Stimulated activated CD4-positive, alpha-beta T cell treated with anti-CD3 and anti-CD28 coated beads, Interleukin-4, amount 100 ng/mL, for 4 hours (primary cell): ENCODE data around the gene SVIL.
"Not testable (repeated sequence)": the region's sequence is repeated elsewhere in the genome, so short reads cannot be mapped to it uniquely, and the experiment has no call there.

Experiments
- DNase-seq, 2 experiments: peaks; one replicate each; pipeline ENCODE4 v3.0.0-alpha.2; 2020

SVIL gene

GRCh38 chr10:29596826-29597225, 37.9 kb downstream of the SVIL start:
- DNase-seq: no peak

GRCh38 chr10:29596356-29596755, 38.4 kb downstream of the SVIL start:
- no peak for DNase-seq

- DNase-seq: no peak
Observed at GRCh38 chr10:29595636-29596225, 39.0 kb downstream of the SVIL start.

DNA sequence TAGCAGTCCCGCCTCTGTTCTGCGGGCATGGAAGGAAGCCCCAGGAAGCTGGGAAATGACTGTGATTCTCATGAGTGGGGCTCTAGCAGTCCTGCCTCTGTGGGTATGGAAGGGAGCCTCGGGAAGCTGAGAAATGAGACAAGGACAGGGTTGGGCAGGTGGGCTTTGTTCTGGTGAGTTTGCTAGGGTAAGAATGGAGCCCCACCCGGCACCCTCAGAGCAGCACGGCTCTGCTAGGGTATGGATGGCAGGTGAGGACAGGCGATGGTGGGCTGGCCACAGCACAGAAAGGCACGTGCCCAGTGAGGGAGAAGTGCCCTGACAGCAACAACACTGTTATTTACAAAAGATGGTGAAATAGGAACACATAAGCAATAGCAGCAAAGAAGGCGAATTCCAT, 39.6 kb downstream of the SVIL start:
- no peak for DNase-seq

GRCh38 chr10:29591651-29591968, 43.2 kb downstream of the SVIL start:
- DNase-seq: no peak

DNA sequence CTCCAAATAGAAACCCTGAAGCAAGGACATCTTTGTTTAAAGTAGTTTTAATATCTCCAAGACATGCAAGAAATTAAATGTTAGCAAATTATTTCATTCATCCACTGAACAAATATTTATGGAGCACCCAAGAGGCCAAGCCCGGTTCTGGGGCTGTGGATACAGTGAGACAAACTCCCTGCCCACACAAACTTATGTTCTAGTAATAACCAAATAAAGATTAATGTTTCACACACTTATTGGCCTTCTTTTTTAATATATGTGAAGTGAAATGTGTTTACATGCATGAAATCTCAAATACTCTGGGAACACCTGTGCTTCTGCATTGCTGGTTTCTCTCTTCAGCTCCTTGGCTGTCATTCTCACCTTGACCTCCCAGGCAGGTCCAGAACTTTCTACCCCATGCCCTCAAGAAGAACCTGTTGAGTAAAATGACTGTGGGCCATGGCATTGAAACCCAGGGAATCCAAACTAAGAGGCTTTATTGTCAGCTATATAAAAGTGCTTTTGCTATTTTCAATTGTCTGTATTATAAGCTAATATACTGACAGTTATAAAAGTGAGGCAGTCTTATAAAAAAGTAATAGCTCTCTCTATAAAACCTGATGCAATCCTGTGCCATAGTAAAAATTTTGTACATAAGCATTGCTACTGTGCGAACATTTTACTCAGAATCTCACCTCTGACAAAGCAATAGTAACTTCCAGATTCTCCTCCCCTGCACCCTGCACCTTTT, 43.7 kb downstream of the SVIL start:
- no peak for DNase-seq

GRCh38 chr10:29588629-29589421, 45.9 kb downstream of the SVIL start:
- no peak for DNase-seq

DNA sequence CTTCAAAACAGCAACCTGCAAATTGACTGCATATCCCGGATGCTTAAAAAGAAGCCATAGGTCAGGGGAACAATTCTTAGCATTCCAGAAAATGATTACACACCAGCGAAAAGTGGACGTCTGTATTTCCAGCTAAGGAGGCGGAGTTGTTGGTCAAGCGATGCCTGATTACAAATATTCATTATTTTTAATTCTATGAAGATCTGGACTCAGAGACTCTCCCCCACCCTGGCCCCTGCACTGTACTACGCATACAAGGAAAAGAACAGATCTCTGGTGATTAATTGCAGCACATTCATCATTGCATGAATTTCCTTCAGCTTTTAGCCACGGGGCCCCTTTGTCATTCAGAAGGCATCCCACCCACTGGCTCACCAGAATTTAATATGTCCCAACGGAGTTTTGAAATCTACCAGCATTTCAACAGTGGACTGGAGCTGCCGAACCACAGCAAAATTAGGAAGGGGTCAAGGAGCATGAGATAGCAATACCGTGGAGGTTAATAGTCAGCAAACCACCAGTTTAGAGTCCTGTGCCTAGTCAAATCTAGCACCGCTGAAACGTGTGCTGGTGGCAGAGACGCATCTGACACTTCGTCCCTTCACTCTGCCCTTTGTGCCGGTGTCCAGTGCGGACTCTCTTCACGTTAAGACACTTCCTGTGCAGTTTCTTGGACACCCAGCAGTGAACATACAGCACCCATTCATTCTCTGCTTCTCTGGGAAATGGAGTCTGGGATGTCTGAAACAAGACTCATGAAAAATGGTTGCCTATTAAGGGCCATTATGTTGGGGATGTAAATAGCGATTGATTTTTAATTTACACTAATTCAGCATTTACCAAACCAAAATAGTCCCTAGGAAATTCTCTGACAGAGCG, 46.8 kb downstream of the SVIL start:
- not testable (repeated sequence) for DNase-seq

GRCh38 chr10:29587102-29587749, 47.5 kb downstream of the SVIL start:
- not testable (repeated sequence) for DNase-seq

DNA sequence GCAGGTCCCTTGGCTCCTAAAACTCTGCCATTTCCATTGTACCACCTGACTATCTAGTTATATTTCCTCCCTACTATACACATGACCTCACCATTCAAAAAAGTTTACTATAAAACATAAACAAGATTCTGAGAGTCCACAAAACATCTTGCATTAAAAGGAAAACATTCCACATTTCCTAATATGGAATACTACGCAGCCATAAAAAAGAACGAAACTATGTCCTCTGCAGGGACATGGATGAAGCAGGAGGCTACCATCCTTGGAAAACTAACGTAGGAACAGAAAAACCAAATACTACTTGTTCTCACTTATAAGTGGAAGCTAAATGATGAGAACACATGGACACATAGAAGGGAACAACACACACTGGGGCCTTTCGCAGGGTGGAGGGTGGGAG, 48.3 kb downstream of the SVIL start:
- DNase-seq: no peak

- DNase-seq: no peak
Observed at GRCh38 chr10:29585488-29585976, 49.2 kb downstream of the SVIL start.

GRCh38 chr10:29584436-29584835, 50.3 kb downstream of the SVIL start:
- DNase-seq: no peak

- DNase-seq: no peak
Observed at GRCh38 chr10:29583674-29584073, 51.1 kb downstream of the SVIL start.

GRCh38 chr10:29582769-29583168, 52.0 kb downstream of the SVIL start:
- DNase-seq: not testable (repeated sequence)

- DNase-seq: no peak
Observed at GRCh38 chr10:29579455-29579970, 55.3 kb downstream of the SVIL start.

DNA sequence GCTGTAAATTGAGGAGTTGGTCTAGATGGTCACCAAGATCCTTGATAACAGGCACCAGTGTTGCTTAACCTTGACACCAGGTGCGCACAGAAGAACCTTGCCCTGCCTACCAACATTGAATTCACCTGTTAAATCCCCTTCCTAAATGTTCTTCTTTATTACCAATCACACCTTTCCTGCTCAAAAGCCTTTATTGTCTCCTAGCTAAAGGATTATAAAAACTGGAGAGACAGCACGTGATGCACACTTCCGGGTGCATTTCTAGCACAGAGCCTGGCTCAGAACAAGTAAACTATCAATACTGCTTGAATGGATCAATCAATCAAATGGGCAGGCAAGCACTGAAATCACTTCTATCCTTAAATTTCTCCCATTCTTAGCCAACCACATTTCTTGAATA, 56.3 kb downstream of the SVIL start:
- DNase-seq: no peak

DNA sequence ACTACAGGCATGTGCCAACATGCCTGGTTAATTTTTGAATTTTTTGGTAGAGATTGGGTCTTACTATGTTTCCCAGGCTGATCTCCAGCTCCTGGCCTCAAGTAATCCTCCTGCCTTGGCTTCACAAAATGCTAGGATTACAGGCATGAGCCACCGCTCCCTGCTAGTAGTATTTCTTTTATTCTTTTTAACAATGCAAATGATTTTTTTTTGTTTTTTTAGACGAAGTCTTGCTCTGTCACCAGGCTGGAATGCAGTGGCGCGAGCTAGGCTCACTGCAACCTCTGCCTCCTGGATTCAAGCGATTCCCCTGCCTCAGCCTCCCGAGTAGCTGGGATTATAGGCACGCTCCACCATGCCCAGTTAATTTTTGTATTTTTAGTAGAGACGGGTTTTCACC, 58.1 kb downstream of the SVIL start:
- no peak for DNase-seq

- DNase-seq: no peak
Observed at GRCh38 chr10:29575098-29575455, 59.7 kb downstream of the SVIL start.

- not testable (repeated sequence) for DNase-seq
Observed at GRCh38 chr10:29574212-29575097, 60.3 kb downstream of the SVIL start.

DNA sequence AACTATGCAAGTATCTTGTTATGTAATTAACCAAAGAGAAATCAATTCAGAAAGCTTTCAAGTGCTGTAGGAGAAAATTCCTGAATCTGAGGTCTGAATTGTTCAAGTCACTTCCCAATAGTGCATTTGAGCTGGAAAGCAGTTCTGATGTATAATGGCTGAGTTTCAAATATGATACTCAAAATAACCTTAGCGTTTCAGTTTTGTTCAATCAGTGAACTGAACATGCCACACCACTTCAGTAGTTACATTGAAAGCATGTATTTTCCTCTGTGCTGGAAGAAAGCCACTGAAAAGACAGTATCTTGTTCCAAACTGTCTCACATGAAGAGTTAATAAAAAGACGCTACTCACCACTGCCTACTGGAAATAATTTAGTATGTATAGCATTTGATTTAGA, 64.5 kb downstream of the SVIL start:
- not testable (repeated sequence) for DNase-seq

DNA sequence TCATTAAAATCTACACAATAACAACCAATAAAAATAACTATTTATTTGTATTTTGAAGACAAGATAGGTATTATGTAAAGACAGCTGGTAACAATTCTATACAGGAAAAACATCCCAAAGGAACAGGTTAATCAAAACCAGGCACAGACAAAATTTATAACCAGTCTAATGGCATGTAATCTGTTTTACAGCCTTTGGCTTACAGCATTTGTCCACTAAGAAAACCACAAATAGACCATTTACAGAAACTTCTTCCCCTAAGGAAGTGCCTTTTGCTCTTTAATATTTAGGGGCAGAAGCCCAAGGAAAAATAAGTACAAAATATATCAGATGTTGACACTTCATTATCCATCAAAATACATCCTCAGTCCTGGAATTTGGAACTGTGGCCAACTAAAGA, 65.0 kb downstream of the SVIL start:
- no peak for DNase-seq
